Kidney epithelial cell (primary cell): ENCODE results near the gene ABCB4. TPM values are rescaled to one million over a fixed set of nuclear protein-coding genes. Genes with fewer than 3 reads are reported as not detected.

Experiments used
- DNase-seq: peaks from one replicate; pipeline ENCODE4 v3.0.0-alpha.2; 2010; ENCODE audit warnings: low read depth
- H3K27me3 ChIP-seq: 2 replicates; pipeline ENCODE4 v1.6.0; 2011; ENCODE audit warnings: low read length; ENCODE audit not compliant: control insufficient read depth, insufficient read depth
- H3K36me3 ChIP-seq: 2 replicates; pipeline ENCODE4 v1.5.1; 2011; ENCODE audit warnings: low read length; ENCODE audit not compliant: control insufficient read depth, insufficient read depth
- H3K4me3 ChIP-seq: 2 replicates; pipeline ENCODE4 v1.5.1; 2011; ENCODE audit warnings: low read depth, mild to moderate bottlenecking, control low read depth, low read length
- total RNA-seq: library from RNA; depleted of rRNA; stranded (reverse); fragments of >200 nt; gene quantifications from 2 replicates; pipeline ENCODE4 v1.2.3, GENCODE V29; 2015
- TF ChIP-seq, protein P1 (sequence below): IDR thresholded peaks from 2 replicates; pipeline ENCODE4 v1.5.1; 2011; ENCODE audit warnings: mild to moderate bottlenecking, moderate library complexity, low read length, control low read depth, inconsistent platforms; ENCODE audit not compliant: insufficient read depth, poor library complexity, severe bottlenecking

Gene ABCB4
- total RNA-seq, 1 donor from 2014 or later: 6.4 TPM

DNA sequence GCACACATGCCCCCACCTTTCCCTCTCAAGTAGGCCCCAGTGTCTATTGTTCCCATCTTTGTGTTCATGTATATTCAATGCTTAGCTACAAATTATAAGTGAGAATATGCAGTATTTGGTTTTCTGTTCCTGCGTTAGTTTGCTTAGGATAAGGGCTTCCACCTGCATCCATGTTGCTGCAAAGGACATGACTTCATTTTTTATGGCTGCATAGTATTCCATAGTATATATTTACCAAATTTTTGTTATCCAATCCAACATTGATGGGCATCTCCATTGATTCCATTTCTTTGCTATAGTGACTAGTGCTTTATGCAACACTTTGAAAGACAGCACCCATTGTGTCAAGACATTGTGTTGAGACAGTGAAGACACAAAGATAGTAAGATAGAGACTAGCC lies 19.0 kb upstream of the ABCB4 start:
- no peaks in the 10 kb centered on the region for H3K36me3 ChIP-seq
- no peaks in the 10 kb centered on the region for H3K27me3 ChIP-seq
- H3K4me3 ChIP-seq: no peak overlapping the region
- DNase-seq: no peak
- TF ChIP-seq, protein P1, sequence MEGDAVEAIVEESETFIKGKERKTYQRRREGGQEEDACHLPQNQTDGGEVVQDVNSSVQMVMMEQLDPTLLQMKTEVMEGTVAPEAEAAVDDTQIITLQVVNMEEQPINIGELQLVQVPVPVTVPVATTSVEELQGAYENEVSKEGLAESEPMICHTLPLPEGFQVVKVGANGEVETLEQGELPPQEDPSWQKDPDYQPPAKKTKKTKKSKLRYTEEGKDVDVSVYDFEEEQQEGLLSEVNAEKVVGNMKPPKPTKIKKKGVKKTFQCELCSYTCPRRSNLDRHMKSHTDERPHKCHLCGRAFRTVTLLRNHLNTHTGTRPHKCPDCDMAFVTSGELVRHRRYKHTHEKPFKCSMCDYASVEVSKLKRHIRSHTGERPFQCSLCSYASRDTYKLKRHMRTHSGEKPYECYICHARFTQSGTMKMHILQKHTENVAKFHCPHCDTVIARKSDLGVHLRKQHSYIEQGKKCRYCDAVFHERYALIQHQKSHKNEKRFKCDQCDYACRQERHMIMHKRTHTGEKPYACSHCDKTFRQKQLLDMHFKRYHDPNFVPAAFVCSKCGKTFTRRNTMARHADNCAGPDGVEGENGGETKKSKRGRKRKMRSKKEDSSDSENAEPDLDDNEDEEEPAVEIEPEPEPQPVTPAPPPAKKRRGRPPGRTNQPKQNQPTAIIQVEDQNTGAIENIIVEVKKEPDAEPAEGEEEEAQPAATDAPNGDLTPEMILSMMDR: no peak

DNA sequence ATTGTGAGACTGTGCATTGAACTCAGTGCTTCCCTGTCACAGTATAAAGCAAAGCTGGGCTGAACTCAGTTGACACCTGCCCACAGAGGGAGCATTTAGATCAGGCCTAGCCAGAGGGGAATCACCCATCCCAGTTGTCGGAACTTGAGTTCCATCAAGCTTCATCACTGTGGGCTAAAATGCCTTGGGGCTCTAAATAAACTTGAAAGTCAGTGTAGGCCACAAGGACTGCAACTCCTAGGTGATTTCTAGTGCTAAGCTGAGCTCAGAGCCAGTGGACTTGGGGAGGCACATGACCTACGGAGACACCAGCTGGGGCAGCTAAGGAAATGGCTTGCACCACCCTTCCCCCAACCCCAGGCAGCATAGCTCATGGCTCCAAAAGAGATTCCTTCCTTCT lies 7.7 kb upstream of the ABCB4 start:
- H3K36me3 ChIP-seq: no peaks in the 10 kb centered on the region
- no peaks in the 10 kb centered on the region for H3K27me3 ChIP-seq
- TF ChIP-seq, protein P1: no peak
- H3K4me3 ChIP-seq: no peak overlapping the region
- no peak for DNase-seq

DNA sequence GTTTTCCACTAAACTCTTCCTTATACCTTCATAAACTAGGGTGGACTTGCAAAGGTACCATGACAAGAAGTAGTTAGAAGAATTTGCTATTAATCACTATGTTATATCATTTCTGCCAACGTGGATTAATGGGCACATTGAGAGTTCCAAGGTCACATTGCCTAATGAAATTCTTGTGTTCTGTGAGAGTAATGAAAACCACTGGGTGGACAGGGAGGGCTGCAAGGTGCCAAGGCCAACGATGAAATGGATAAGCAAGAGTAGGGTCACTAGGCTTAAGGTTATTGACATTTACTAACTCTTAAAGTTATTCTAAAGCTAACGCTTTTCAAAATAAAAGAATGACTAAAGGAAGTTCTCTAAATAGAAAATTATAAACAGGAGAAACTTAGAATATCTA lies 6.6 kb upstream of the ABCB4 start:
- TF ChIP-seq, protein P1: no peak
- Histone ChIP-seq H3K27me3 (no peaks in the 10 kb centered on the region), H3K4me3 (no peak overlapping the region), H3K36me3 (no peaks in the 10 kb centered on the region)
- DNase-seq: no peak

DNA sequence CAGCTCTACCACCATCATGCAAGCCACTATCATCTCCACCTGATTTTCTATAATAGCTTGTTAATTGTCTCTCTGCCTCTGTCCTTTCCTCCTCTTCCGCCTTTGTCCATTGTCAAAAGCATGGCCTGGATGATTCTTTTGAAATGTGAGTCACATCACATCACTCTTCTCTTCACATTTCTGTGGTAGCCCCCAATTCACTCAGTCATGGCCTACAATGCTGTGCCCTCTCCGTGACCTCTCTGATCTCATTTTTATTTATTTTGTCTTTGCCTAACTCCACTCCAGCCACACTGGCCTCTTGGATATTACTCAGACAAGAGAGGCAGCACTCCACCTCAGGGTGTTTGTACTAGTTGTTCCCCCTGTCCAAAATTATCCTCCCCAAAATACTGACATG lies 4.9 kb upstream of the ABCB4 start:
- TF ChIP-seq, protein P1: no peak
- H3K36me3 ChIP-seq: no peaks in the 10 kb centered on the region
- H3K4me3 ChIP-seq: no peak overlapping the region
- DNase-seq: peak; percentile 19
- H3K27me3 ChIP-seq: no peaks in the 10 kb centered on the region

DNA sequence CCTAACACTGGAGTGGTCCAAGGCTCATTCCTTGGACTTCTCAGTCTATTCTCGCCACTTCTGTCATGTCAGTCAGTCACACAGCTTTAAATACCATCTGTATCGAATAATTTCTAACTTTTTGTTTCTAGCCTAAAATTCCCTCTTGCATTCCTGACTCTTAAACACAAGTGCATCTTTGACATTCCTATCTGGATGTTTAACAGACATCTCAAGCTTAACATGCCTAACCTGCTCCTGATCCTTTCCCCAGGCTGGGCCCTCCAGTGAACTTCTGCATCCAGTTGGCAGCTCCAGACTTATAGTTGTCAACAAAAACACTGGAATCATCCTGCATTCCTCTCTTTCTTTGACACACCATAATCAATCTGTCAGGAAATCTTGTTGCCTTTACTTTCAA lies 4.5 kb upstream of the ABCB4 start:
- Histone ChIP-seq H3K27me3 (no peaks in the 10 kb centered on the region), H3K36me3 (no peaks in the 10 kb centered on the region), H3K4me3 (no peak overlapping the region)
- TF ChIP-seq, protein P1: no peak
- no peak for DNase-seq

DNA sequence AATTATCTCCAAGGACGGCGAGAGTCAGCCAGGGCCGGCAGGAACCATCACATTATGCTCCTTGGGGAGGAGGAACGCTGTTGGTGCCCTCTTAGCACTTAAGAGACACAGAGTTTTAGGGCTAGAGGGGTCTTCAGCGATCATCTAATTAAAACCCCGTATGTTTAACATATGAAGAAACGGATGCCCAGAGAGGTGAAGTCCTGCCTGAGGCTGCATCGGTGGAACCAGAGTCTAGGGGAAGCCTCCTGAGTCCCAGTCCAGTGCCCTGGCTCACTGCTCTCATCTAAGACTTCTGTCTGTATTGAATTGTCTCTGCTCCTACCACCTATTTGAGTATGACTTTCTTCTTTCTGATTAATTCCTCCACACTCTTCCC lies 688 bp upstream of the ABCB4 start:
- H3K4me3 ChIP-seq: no peak overlapping the region
- DNase-seq: no peak
- TF ChIP-seq, protein P1: no peak
- H3K36me3 ChIP-seq: no peaks in the 10 kb centered on the region
- no peaks in the 10 kb centered on the region for H3K27me3 ChIP-seq
